HepG2 (cell line): ENCODE results near the gene ZNF853. TPM values are rescaled to one million over a fixed set of nuclear protein-coding genes. Genes with fewer than 3 reads are reported as not detected.

Experiments used
- ATAC-seq: fragments of 200-7000 bp; cut with Tn5 transposase; 3 replicates; pipeline ENCODE4 v1.9.1; 2020; ENCODE audit warnings: mild to moderate bottlenecking, moderate library complexity
- BruUV-seq: library from RNA; stranded (reverse); fragments of 400-500 nt; replicated peaks from 2 replicates; lab custom pipeline; 2021; lab: Mats Ljungman, UMichigan
- CTCF ChIA-PET: fragments of 300-600 bp; formaldehyde crosslinking; extraction: SDS; loops from one replicate; lab custom pipeline; 2021; ENCODE audit warnings: low total read pairs, inconsistent platforms, low intra/inter-chr PET ratio; lab: Yijun Ruan, JAX
- POLR2A ChIA-PET: fragments of 350-600 bp; sonication (Branson Sonifier 250); formaldehyde crosslinking; loops from one replicate; lab custom pipeline; 2020; ENCODE audit warnings: antibody characterized with exemption, inconsistent platforms; lab: Yijun Ruan, JAX
- DNase-seq: peaks from one replicate; pipeline ENCODE4 v3.0.0-alpha.2; 2015; ENCODE audit warnings: low spot score
- FAIRE-seq: peaks from 3 replicates; lab custom pipeline; 2011; peaks lifted over from hg19 to GRCh38; lab: Jason Lieb, UNC
- H2AFZ ChIP-seq: one replicate; pipeline ENCODE4 v1.6.1; 2011; ENCODE audit warnings: low read length, inconsistent platforms
- H3K27ac ChIP-seq: fragments of 300-600 bp; 3 replicates; pipeline ENCODE4 v1.8.0; 2011; ENCODE audit warnings: mixed run types, mild to moderate bottlenecking, mixed read lengths, low read length, inconsistent platforms; ENCODE audit not compliant: insufficient read depth; ENCODE audit errors: extremely low read length
- H3K27me3 ChIP-seq, 2 experiments: fragments of 200-600 bp in 1 of 2; 2 replicates in 1 of 2; 3 replicates in 1 of 2; pipeline versions ENCODE4 v1.6.0 to v1.8.0; 2011; ENCODE audit warnings: low read length in 2 of 2, mild to moderate bottlenecking in 2 of 2, moderate library complexity in 2 of 2, inconsistent platforms in 1 of 2; ENCODE audit not compliant: insufficient read depth in 2 of 2, control insufficient read depth in 1 of 2
- H3K36me3 ChIP-seq, 2 experiments: fragments of 200-600 bp in 1 of 2; replicated peaks in 1 of 2; 2 replicates in 1 of 2; 3 replicates in 1 of 2; pipeline versions ENCODE4 v1.5.1 to v1.8.0; 2011; ENCODE audit warnings: low read length in 2 of 2, inconsistent platforms in 1 of 2; ENCODE audit not compliant: insufficient read depth in 2 of 2, control insufficient read depth in 1 of 2
- H3K4me1 ChIP-seq: 2 replicates; pipeline ENCODE4 v1.5.1; 2012; ENCODE audit warnings: low read length, inconsistent platforms; ENCODE audit not compliant: insufficient read depth
- H3K4me2 ChIP-seq: 2 replicates; pipeline ENCODE4 v1.6.0; 2011; ENCODE audit warnings: low read depth, low read length, inconsistent platforms
- H3K4me3 ChIP-seq, 3 experiments: fragments of 200-600 bp in 1 of 3; sonication (generic), shearing (Covaris generic) in 1 of 3; replicated peaks in 1 of 3; 2 replicates each; pipeline ENCODE4 v1.5.1; 2011 to 2016; ENCODE audit warnings: low read length in 3 of 3, inconsistent platforms in 2 of 3, low read depth in 2 of 3, mild to moderate bottlenecking in 2 of 3, control low read depth in 1 of 3, mixed read lengths in 1 of 3; ENCODE audit not compliant: insufficient read depth in 1 of 3
- H3K79me2 ChIP-seq: one replicate; pipeline ENCODE4 v1.6.1; 2011; ENCODE audit warnings: low read length, inconsistent platforms; ENCODE audit not compliant: insufficient read depth
- H3K9ac ChIP-seq: 2 replicates; pipeline ENCODE4 v1.6.0; 2011; ENCODE audit warnings: mild to moderate bottlenecking, low read depth, low read length, inconsistent platforms; ENCODE audit not compliant: insufficient read depth
- H3K9me3 ChIP-seq: 2 replicates; pipeline ENCODE4 v1.5.1; 2012; ENCODE audit warnings: mild to moderate bottlenecking, low read length
- H4K20me1 ChIP-seq: 2 replicates; pipeline ENCODE4 v1.6.0; 2011; ENCODE audit warnings: inconsistent platforms, mild to moderate bottlenecking, low read length, moderate library complexity; ENCODE audit not compliant: insufficient read depth
- AGO2 ChIP-seq: fragments of 200-400 bp; formaldehyde crosslinking; optimal IDR thresholded peaks from 2 replicates; pipeline ENCODE3; 2017; ENCODE audit warnings: mild to moderate bottlenecking, low read depth, low read length, moderate library complexity
- FLYWCH1 ChIP-seq: sonication (generic); formaldehyde crosslinking; IDR thresholded peaks from 2 replicates; pipeline ENCODE4 v1.8.1; 2023; ENCODE audit warnings: mild to moderate bottlenecking, missing genetic modification reagents
- RBFOX2 ChIP-seq: fragments of 200-400 bp; formaldehyde crosslinking; IDR thresholded peaks from 2 replicates; pipeline ENCODE4 v1.6.1; 2017; ENCODE audit warnings: low read depth, mild to moderate bottlenecking, low read length
- ZC3H4 ChIP-seq: sonication (generic); formaldehyde crosslinking; IDR thresholded peaks from 2 replicates; pipeline ENCODE4 v1.4.0; 2020; ENCODE audit warnings: missing genetic modification reagents, borderline replicate concordance
- ZFP41 ChIP-seq: sonication (generic); formaldehyde crosslinking; IDR thresholded peaks from 2 replicates; pipeline ENCODE4 v1.4.0; 2020; ENCODE audit warnings: mild to moderate bottlenecking, missing genetic modification reagents, borderline replicate concordance
- ZNF543 ChIP-seq: sonication (generic); formaldehyde crosslinking; IDR thresholded peaks from 2 replicates; pipeline ENCODE4 v1.4.0; 2020; ENCODE audit warnings: mild to moderate bottlenecking, missing genetic modification reagents
- ZNF672 ChIP-seq: sonication (generic); formaldehyde crosslinking; IDR thresholded peaks from 2 replicates; pipeline ENCODE4 v1.8.1; 2022; ENCODE audit warnings: missing genetic modification reagents
- WGBS: methylation state at CpG from one replicate; pipeline ENCODE4 v1.1.6; 2017; ENCODE audit warnings: low lambda C conversion rate; 5-methylcytosine and 5-hydroxymethylcytosine counted together
- in situ Hi-C: cut with HindIII; loops from 2 replicates; pipeline ENCODE4 v1.10.0; 2017; ENCODE audit warnings: low pct_unique_long_range_greater_than_20kb; ENCODE audit not compliant: extremely low pct_ligation_motif_present
- intact Hi-C: fragments of 100-400 bp; cut with micrococcal nuclease; formaldehyde crosslinking; loops from one replicate; pipeline ENCODE4 v1.10.0; 2022; ENCODE audit not compliant: unreplicated experiment
- polyA plus RNA-seq, 8 experiments: library from polyadenylated mRNA; depleted of rRNA in 3 of 8; stranded (reverse) in 7 of 8; unstranded in 1 of 8; fragments of >200 nt; fragmentation: Illumina TruSeq in 4 of 8; extraction: Trizol in 4 of 8; gene quantifications; 2 replicates each; pipeline versions ENCODE4 v1.2.1 to v1.2.3, GENCODE V29; 2011 to 2016; ENCODE audit warnings: low read depth in 4 of 8, missing spikeins in 1 of 8, mixed read lengths in 1 of 8; ENCODE audit not compliant: insufficient read depth in 1 of 8
- total RNA-seq, 5 experiments: library from RNA; depleted of rRNA; stranded (reverse); fragments of >200 nt; fragmentation: Illumina TruSeq; extraction: Trizol; gene quantifications; 2 replicates each; pipeline ENCODE4 v1.2.3, GENCODE V29; 2016; ENCODE audit warnings: low read depth in 1 of 5

The ZNF853 gene
- total and polyA plus RNA-seq, 2 of the 13 experiments (the other 11 are each of a cell fraction or from before 2014, with no cell fraction given) = 2.1 to 6.2 TPM

DNA sequence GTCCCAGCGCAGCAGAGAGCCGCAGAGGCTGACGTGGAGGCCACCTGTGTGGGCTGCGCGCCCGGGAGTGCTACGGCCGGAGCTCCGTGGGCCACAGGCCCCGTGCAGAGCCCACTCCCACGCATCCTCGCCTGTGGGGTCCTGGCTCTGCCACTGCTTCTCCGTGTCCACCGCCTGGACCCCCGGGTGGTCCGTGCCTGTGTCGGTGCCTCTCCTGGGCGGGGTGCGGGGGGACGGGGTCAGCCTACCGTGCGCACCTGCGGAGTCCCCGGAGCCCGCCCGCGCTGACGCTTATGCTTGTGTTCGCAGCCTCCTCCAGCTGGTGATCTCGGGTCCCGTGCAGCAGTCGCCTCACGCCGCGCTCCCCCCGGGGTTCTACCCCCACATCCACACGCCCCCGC lies 7.8 kb upstream of the ZNF853 start:
- H3K27ac ChIP-seq = no peak overlapping the region
- peaks cover 0 to 16% of the 10 kb centered on the region in 2 experiments; a peak in 3 of 5 replicates for H3K36me3 ChIP-seq
- 97% methylated on average over 28 of the region's 38 CpGs for WGBS
- H3K4me1 ChIP-seq = no peaks in the 10 kb centered on the region
- no peaks in the 10 kb centered on the region for H3K9me3 ChIP-seq
- in situ Hi-C loops = no loop called here
- H3K4me2 ChIP-seq = no peak overlapping the region
- DNase-seq = no peak
- FAIRE-seq = no peak
- TF ChIP-seq ZFP41 (CRISPR knock-in tag) (no peak), RBFOX2 (peak; percentile 37; the same call in 1 of the 2 replicates)
- no peaks in the 10 kb centered on the region; the same call in 1 of the 2 replicates for H4K20me1 ChIP-seq
- intact Hi-C loops = loop anchor here (1.0 kb wide), 1 partner anchor 30 kb away; the partner anchor contains the start of gene ZNF316
- no TSS peak for BruUV-seq
- no peak overlapping the region for H3K9ac ChIP-seq
- H3K27me3 ChIP-seq = no peaks in the 10 kb centered on the region
- no peak; the same call in 2 of the 3 replicates for ATAC-seq
- ChIA-PET POLR2A (no interaction called here), CTCF (no interaction called here)
- no peaks in the 10 kb centered on the region for H3K79me2 ChIP-seq
- no peak overlapping the region for H3K4me3 ChIP-seq
- no peak overlapping the region for H2AFZ ChIP-seq

DNA sequence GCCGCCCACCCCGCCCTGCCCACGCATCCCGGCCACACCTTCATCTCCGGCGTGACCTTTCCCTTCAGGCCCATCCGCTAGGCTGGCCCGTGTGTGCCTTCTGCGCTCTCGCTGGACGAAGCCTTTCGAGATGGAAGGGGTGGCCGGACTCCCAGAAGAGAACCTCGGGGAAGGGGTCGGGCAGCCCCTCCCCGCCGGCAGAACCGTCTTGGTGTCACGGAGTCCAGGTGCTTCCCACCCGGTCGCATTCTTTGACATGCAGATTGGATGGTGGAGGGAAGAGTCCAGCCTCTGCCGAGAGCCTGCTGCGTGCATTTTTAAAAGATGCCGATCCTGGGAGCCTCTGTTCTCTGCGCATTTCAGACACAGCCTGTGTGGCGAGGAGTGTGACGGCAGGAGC lies 7.3 kb upstream of the ZNF853 start:
- WGBS = over 99% methylated on average over 24 of the region's 27 CpGs
- BruUV-seq = no TSS peak

More for the DNA sequence above, 7.3 kb upstream of the ZNF853 start:
- intact Hi-C loops (loop anchor here (1.0 kb wide), 1 partner anchor 29 kb away; the partner anchor contains the start of gene ZNF316), in situ Hi-C loops (no loop called here)
- ChIA-PET POLR2A (no interaction called here), CTCF (no interaction called here)
- H3K27me3 ChIP-seq = no peaks in the 10 kb centered on the region
- no peak overlapping the region for H3K4me3 ChIP-seq
- H4K20me1 ChIP-seq = no peaks in the 10 kb centered on the region
- ATAC-seq (no peak), DNase-seq (no peak), FAIRE-seq (no peak)
- H3K79me2 ChIP-seq = no peaks in the 10 kb centered on the region
- no peak overlapping the region for H3K9ac ChIP-seq
- H3K27ac ChIP-seq = no peak overlapping the region
- H3K4me1 ChIP-seq = no peaks in the 10 kb centered on the region
- no peak overlapping the region for H3K4me2 ChIP-seq
- TF ChIP-seq FLYWCH1 (CRISPR knock-in tag) (no peak), ZNF543 (CRISPR knock-in tag) (no peak), ZNF672 (CRISPR knock-in tag) (no peak), ZC3H4 (CRISPR knock-in tag) (no peak), AGO2 (peak; percentile 31)
- peaks cover 0 to 15% of the 10 kb centered on the region in 2 experiments; a peak in 3 of 5 replicates for H3K36me3 ChIP-seq
- H2AFZ ChIP-seq = no peak overlapping the region
- no peaks in the 10 kb centered on the region for H3K9me3 ChIP-seq
